B cell (primary cell): ENCODE results near the gene WAC. TPM values are rescaled to one million over a fixed set of nuclear protein-coding genes. Genes with fewer than 3 reads are reported as not detected.
A peak's percentile ranks its signal among the peaks of the same experiment; 100 is the strongest.

Source experiments
- ATAC-seq: fragments of 200-7000 bp; cut with Tn5 transposase; one replicate; pipeline ENCODE4 v1.10.0; 2021; ENCODE audit warnings: low read depth, mild to moderate bottlenecking, moderate number of reproducible peaks, moderate library complexity
- CTCF ChIA-PET: fragments of 350-600 bp; sonication (Branson Sonifier 250); formaldehyde crosslinking; loops from one replicate; lab custom pipeline; 2021; ENCODE audit warnings: antibody characterized with exemption, inconsistent platforms; lab: Charles Lee
- POLR2A ChIA-PET: fragments of 350-600 bp; sonication (Branson Sonifier 250); formaldehyde crosslinking; loops from one replicate; lab custom pipeline; 2021; ENCODE audit warnings: antibody characterized with exemption; lab: Charles Lee
- DNase-seq: peaks from one replicate; pipeline ENCODE4 v3.0.0; 2013
- H2AFZ ChIP-seq: 2 replicates; pipeline ENCODE4 v1.6.1; 2012; ENCODE audit warnings: mild to moderate bottlenecking, low read depth, low read length; ENCODE audit not compliant: insufficient read depth, poor library complexity, severe bottlenecking
- H3K27ac ChIP-seq, 2 donors: 1 replicate in 1 of 2; 2 replicates in 1 of 2; pipeline ENCODE4 v1.5.1; 2012 to 2013; ENCODE audit warnings: low read length in 2 of 2, mild to moderate bottlenecking in 2 of 2, moderate library complexity in 1 of 2
- H3K27me3 ChIP-seq, 4 experiments: fragments of 200-600 bp in 1 of 4; sonication (generic) in 1 of 4; replicated peaks in 1 of 4; 1 replicate in 2 of 4; 2 replicates in 2 of 4; pipeline versions ENCODE4 v1.6.1 to v1.7.0; 2013 to 2016; ENCODE audit warnings: low read length in 3 of 4, mild to moderate bottlenecking in 2 of 4, mixed read lengths in 1 of 4, moderate library complexity in 1 of 4; ENCODE audit not compliant: insufficient read depth in 4 of 4, control insufficient read depth in 3 of 4; ENCODE audit errors: control extremely low read depth in 1 of 4
- H3K36me3 ChIP-seq, 2 experiments: replicated peaks in 1 of 2; 1 replicate in 1 of 2; 2 replicates in 1 of 2; pipeline versions ENCODE4 v1.6.1 to v1.7.1; 2013; ENCODE audit warnings: low read length in 1 of 2; ENCODE audit not compliant: insufficient read depth in 2 of 2, control insufficient read depth in 1 of 2; ENCODE audit errors: control extremely low read depth in 1 of 2, extremely low read depth in 1 of 2
- H3K4me1 ChIP-seq, 2 donors: fragments of 200-600 bp in 1 of 2; sonication (generic) in 1 of 2; 1 replicate in 1 of 2; 2 replicates in 1 of 2; pipeline versions ENCODE4 v1.5.1 to v1.6.1; 2013 to 2017; ENCODE audit warnings: low read length in 2 of 2; ENCODE audit not compliant: control insufficient read depth in 2 of 2, insufficient read depth in 2 of 2
- H3K4me2 ChIP-seq: replicated peaks from 2 replicates; pipeline ENCODE3; 2012; ENCODE audit warnings: mild to moderate bottlenecking, low read depth, low read length; ENCODE audit not compliant: poor library complexity, severe bottlenecking
- H3K4me3 ChIP-seq, 5 experiments: fragments of 200-600 bp in 1 of 5; sonication (generic) in 1 of 5; 1 replicate in 3 of 5; 2 replicates in 2 of 5; pipeline versions ENCODE4 v1.5.1 to v1.7.0; 2011 to 2016; ENCODE audit warnings: low read length in 4 of 5, mild to moderate bottlenecking in 4 of 5, low read depth in 2 of 5, control low read depth in 1 of 5, moderate library complexity in 1 of 5; ENCODE audit not compliant: insufficient read depth in 1 of 5; ENCODE audit errors: control extremely low read depth in 1 of 5, extremely low read depth in 1 of 5
- H3K79me2 ChIP-seq: fragments of 200-600 bp; sonication (generic); one replicate; pipeline ENCODE4 v1.6.0; 2016; ENCODE audit warnings: low read length; ENCODE audit not compliant: control insufficient read depth, insufficient read depth
- H3K9ac ChIP-seq: fragments of 200-600 bp; sonication (generic); 2 replicates; pipeline ENCODE4 v1.6.1; 2017; ENCODE audit warnings: mild to moderate bottlenecking, low read length, moderate library complexity
- H3K9me3 ChIP-seq, 3 donors: one replicate each; pipeline versions ENCODE4 v1.6.1 to v1.7.1; 2013; ENCODE audit warnings: low read length in 2 of 3; ENCODE audit not compliant: control insufficient read depth in 2 of 3, insufficient read depth in 1 of 3; ENCODE audit errors: control extremely low read depth in 1 of 3
- H4K20me1 ChIP-seq: 2 replicates; pipeline ENCODE4 v1.6.0; 2012; ENCODE audit warnings: mild to moderate bottlenecking, low read length; ENCODE audit not compliant: insufficient read depth, control insufficient read depth, poor library complexity, severe bottlenecking
- H3K27ac Mint-ChIP-seq: one replicate; pipeline ENCODE4 v1.8.0; 2021; ENCODE audit warnings: mixed read lengths
- H3K27me3 Mint-ChIP-seq: one replicate; pipeline ENCODE4 v1.8.0; 2021; ENCODE audit warnings: mixed read lengths
- H3K4me1 Mint-ChIP-seq: one replicate; pipeline ENCODE4 v1.8.0; 2021; ENCODE audit warnings: mixed read lengths
- H3K4me3 Mint-ChIP-seq: one replicate; pipeline ENCODE4 v1.8.0; 2021; ENCODE audit warnings: mixed read lengths
- H3K9me3 Mint-ChIP-seq: one replicate; pipeline ENCODE4 v1.8.0; 2022; ENCODE audit warnings: mixed read lengths; ENCODE audit not compliant: insufficient read depth
- EZH2 ChIP-seq: IDR thresholded peaks from 2 replicates; pipeline ENCODE4 v1.6.1; 2012; ENCODE audit warnings: borderline replicate concordance, low read depth, mild to moderate bottlenecking, moderate library complexity, low read length; ENCODE audit not compliant: insufficient read depth, poor library complexity, severe bottlenecking
- whole genome bisulfite sequencing: methylation state at CpG from one replicate; pipeline ENCODE4 v1.1.5; 2013; ENCODE audit warnings: missing lambda C conversion rate; ENCODE audit not compliant: insufficient coverage; 5-methylcytosine and 5-hydroxymethylcytosine counted together
- intact Hi-C: fragments of 100-400 bp; cut with micrococcal nuclease; formaldehyde crosslinking; loops from one replicate; pipeline ENCODE4 v1.10.0; 2022
- polyA plus RNA-seq: library from polyadenylated mRNA; depleted of rRNA; stranded (reverse); fragments of >200 nt; gene quantifications from 2 replicates; pipeline ENCODE4 v1.2.3, GENCODE V29; 2012
- total RNA-seq, 2 donors: library from RNA; stranded (reverse); fragments of 120-200 nt in 1 of 2; gene quantifications; 1 replicate in 1 of 2; 2 replicates in 1 of 2; pipeline versions ENCODE4 v1.2.3 to v1.2.4, GENCODE V29; 2013 to 2022
- TF ChIP-seq, protein P1 (sequence below): fragments of 200-600 bp; IDR thresholded peaks from one replicate; pipeline ENCODE4 v1.8.0; 2022; ENCODE audit warnings: antibody characterized with exemption, mild to moderate bottlenecking

WAC gene
- total and polyA plus RNA-seq, 2 donors (not counting 1 experiment from before 2014, with no cell fraction given), result 77.4 to 196 TPM

DNA sequence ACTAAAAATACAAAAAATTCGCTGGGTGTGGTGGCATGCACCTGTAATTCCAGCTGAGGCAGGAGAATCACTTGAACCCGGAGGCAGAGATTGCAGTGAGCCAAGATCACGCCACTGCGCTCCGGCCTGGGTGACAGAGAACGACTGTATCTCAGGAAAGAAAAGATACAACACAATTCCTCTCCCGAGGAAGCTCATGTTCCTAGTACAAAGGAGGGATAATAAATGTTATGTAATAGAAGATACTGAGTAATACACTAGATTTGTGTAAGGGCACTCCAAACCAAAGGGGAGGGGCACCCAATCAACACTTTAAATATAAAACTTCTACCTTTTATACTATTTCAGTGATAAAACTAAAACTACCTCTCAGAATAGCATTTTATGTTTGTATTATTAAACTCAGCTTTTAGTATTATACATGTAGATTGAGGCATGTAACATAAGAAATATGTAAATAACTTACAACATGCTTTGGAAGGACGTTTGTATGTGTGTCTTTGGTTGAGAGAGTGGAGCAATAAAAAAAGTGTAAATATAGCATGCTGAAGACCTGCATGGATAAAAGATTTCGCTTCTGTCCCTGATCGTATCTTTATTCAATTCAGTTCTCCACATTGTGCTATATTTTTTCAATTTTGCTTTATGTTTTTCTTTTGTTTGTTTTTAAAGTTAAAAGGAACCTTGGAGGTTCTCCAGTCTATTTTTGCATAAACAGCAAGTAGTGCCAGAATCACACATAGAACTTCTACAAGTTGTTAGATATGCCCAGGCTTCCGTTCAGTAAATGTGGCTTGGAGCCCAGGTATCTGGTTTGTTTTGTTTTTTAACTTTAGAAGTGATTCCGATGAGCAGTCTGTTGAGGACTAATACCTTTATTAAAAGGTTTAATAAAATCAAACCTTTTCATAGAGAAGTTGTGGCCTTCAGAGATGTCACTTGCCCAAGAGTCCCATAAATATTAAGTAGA, 71.9 kb downstream of the WAC start:
- H4K20me1 ChIP-seq, result peaks cover 66% of the 10 kb centered on the region
- CTCF ChIA-PET, result no interaction called here
- peaks cover 16 to 55% of the 10 kb centered on the region in 2 experiments for H3K36me3 ChIP-seq
- Mint-ChIP-seq H3K27ac (no peak overlapping the region), H3K4me3 (no peak overlapping the region), H3K4me1 (peaks cover 23% of the 10 kb centered on the region), H3K27me3 (no peaks in the 10 kb centered on the region), H3K9me3 (no peaks in the 10 kb centered on the region)
- H2AFZ ChIP-seq, result no peak overlapping the region
- DNase-seq (no peak), ATAC-seq (no peak)
- WGBS, result 70% methylated on average over 4 of the region's 12 CpGs
- POLR2A ChIA-PET, result no interaction called here
- intact Hi-C loops, result loop anchor here (5.0 kb wide), 1 partner anchor 58 kb away; no protein-coding TSS in a partner anchor
- H3K9me3 ChIP-seq, result no peaks in the 10 kb centered on the region
- no peak for TF ChIP-seq EZH2
- TF ChIP-seq, protein P1, sequence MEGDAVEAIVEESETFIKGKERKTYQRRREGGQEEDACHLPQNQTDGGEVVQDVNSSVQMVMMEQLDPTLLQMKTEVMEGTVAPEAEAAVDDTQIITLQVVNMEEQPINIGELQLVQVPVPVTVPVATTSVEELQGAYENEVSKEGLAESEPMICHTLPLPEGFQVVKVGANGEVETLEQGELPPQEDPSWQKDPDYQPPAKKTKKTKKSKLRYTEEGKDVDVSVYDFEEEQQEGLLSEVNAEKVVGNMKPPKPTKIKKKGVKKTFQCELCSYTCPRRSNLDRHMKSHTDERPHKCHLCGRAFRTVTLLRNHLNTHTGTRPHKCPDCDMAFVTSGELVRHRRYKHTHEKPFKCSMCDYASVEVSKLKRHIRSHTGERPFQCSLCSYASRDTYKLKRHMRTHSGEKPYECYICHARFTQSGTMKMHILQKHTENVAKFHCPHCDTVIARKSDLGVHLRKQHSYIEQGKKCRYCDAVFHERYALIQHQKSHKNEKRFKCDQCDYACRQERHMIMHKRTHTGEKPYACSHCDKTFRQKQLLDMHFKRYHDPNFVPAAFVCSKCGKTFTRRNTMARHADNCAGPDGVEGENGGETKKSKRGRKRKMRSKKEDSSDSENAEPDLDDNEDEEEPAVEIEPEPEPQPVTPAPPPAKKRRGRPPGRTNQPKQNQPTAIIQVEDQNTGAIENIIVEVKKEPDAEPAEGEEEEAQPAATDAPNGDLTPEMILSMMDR, result no peak
- H3K4me3 ChIP-seq, result no peak overlapping the region
- no peak overlapping the region for H3K27ac ChIP-seq
- peaks cover 0 to 3% of the 10 kb centered on the region in 2 donors for H3K4me1 ChIP-seq
- H3K9ac ChIP-seq, result no peak overlapping the region
- no peak overlapping the region for H3K4me2 ChIP-seq
- peaks cover 33% of the 10 kb centered on the region for H3K79me2 ChIP-seq
- H3K27me3 ChIP-seq, result no peaks in the 10 kb centered on the region

DNA sequence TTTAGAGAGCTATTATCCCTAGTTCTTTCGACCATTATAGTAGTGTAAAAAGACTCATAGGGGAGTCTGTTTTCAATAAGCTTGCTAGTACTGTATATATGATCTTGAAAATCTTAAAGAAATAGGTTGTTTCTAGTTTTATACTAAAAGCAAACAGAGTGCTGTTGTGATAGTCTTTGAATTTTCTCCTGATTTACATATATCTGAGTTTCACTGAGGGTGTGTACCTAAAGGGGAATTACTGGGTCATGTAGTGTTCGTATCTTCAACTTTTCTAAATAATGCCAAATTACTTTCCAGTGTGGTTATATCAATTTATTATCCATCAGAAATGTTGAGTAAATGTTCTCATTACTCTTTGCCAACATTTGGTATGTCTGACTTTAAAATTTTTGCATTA, 73.7 kb downstream of the WAC start:
- peaks cover 51% of the 10 kb centered on the region for H4K20me1 ChIP-seq
- intact Hi-C loops, result loop anchor here (5.0 kb wide), 1 partner anchor 59 kb away; no protein-coding TSS in a partner anchor
- peaks cover 0 to 3% of the 10 kb centered on the region in 2 donors for H3K4me1 ChIP-seq
- ChIA-PET POLR2A (no interaction called here), CTCF (interaction anchor here (0.9 to 1.1 kb wide), 2 partner anchors 22 to 57 kb away, joined by 3 read pairs; no protein-coding TSS in a partner anchor)
- peaks cover 15 to 58% of the 10 kb centered on the region in 2 experiments for H3K36me3 ChIP-seq
- H3K27me3 ChIP-seq, result no peaks in the 10 kb centered on the region
- H3K9me3 ChIP-seq, result no peaks in the 10 kb centered on the region
- DNase-seq (no peak), ATAC-seq (no peak)
- Mint-ChIP-seq H3K27ac (peak overlapping the region; percentile 11), H3K4me3 (no peak overlapping the region), H3K4me1 (peaks cover 21% of the 10 kb centered on the region), H3K9me3 (no peaks in the 10 kb centered on the region), H3K27me3 (no peaks in the 10 kb centered on the region)
- H3K4me3 ChIP-seq, result no peak overlapping the region
- WGBS, result no CpG with 5 or more reads among the region's 2 CpGs
- H3K9ac ChIP-seq, result no peak overlapping the region
- TF ChIP-seq, protein P1, result no peak
- no peak for TF ChIP-seq EZH2
- H3K79me2 ChIP-seq, result peaks cover 25% of the 10 kb centered on the region
- no peak overlapping the region for H2AFZ ChIP-seq
- no peak overlapping the region for H3K4me2 ChIP-seq
- H3K27ac ChIP-seq, result peak overlapping the region in 1 of 2 donors; percentile 52
